Thoracic aorta (tissue), 2 donors: ENCODE data around the gene IFI30. TPM values are rescaled to one million over a fixed set of nuclear protein-coding genes. Genes with fewer than 3 reads are reported as not detected.

Experiments used
- ATAC-seq: fragments of 150-250 bp; one replicate; pipeline ENCODE4 v1.8.0; 2017; ENCODE audit warnings: low read depth; ENCODE audit not compliant: insufficient number of reproducible peaks, low FRiP score
- DNase-seq: peaks from one replicate; pipeline ENCODE4 v3.0.0-alpha.2; 2020; ENCODE audit warnings: low spot score
- H3K27ac ChIP-seq, 2 donors: fragments of 200-600 bp; sonication (generic); 1 replicate in 1 of 2; 2 replicates in 1 of 2; pipeline ENCODE4 v1.5.1; 2016; ENCODE audit warnings: mild to moderate bottlenecking in 2 of 2, moderate library complexity in 2 of 2
- H3K27me3 ChIP-seq: fragments of 200-600 bp; sonication (generic); replicated peaks from 2 replicates; pipeline ENCODE4 v1.6.0; 2016; ENCODE audit warnings: mild to moderate bottlenecking; ENCODE audit not compliant: insufficient read depth
- H3K36me3 ChIP-seq: fragments of 200-600 bp; sonication (generic); one replicate; pipeline ENCODE4 v1.5.1; 2016
- H3K4me1 ChIP-seq, 2 donors: fragments of 200-600 bp; sonication (generic); 1 replicate in 1 of 2; 2 replicates in 1 of 2; pipeline versions ENCODE4 v1.5.1 to v1.6.0; 2016; ENCODE audit warnings: low read depth in 2 of 2, mild to moderate bottlenecking in 1 of 2; ENCODE audit not compliant: control insufficient read depth in 1 of 2
- H3K4me3 ChIP-seq: fragments of 200-600 bp; sonication (generic); 2 replicates; pipeline ENCODE4 v1.5.1; 2016; ENCODE audit warnings: mild to moderate bottlenecking
- H3K9me3 ChIP-seq: fragments of 200-600 bp; sonication (generic); 2 replicates; pipeline ENCODE4 v1.5.1; 2016
- total RNA-seq, 2 donors: library from RNA; depleted of rRNA; stranded (reverse); fragments of >200 nt; gene quantifications; one replicate each; pipeline versions ENCODE4 v1.1.0 to v1.2.3, GENCODE V29; 2016
- TF ChIP-seq, protein P1 (sequence below): fragments of 200-600 bp; sonication (generic); IDR thresholded peaks from one replicate; pipeline ENCODE4 v1.5.1; 2019; ENCODE audit warnings: antibody characterized with exemption

IFI30 gene
- total RNA-seq, 2 donors from 2014 or later, result 59.4 to 72.3 TPM

- no peak for DNase-seq
- no peak for ATAC-seq
- H3K27me3 ChIP-seq, result no peaks in the 10 kb centered on the region
- no peaks in the 10 kb centered on the region for H3K36me3 ChIP-seq
- H3K27ac ChIP-seq, result no peak overlapping the region
- TF ChIP-seq, protein P1, sequence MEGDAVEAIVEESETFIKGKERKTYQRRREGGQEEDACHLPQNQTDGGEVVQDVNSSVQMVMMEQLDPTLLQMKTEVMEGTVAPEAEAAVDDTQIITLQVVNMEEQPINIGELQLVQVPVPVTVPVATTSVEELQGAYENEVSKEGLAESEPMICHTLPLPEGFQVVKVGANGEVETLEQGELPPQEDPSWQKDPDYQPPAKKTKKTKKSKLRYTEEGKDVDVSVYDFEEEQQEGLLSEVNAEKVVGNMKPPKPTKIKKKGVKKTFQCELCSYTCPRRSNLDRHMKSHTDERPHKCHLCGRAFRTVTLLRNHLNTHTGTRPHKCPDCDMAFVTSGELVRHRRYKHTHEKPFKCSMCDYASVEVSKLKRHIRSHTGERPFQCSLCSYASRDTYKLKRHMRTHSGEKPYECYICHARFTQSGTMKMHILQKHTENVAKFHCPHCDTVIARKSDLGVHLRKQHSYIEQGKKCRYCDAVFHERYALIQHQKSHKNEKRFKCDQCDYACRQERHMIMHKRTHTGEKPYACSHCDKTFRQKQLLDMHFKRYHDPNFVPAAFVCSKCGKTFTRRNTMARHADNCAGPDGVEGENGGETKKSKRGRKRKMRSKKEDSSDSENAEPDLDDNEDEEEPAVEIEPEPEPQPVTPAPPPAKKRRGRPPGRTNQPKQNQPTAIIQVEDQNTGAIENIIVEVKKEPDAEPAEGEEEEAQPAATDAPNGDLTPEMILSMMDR, result no peak
- no peak overlapping the region for H3K4me3 ChIP-seq
- peaks cover 6 to 12% of the 10 kb centered on the region in 2 donors for H3K4me1 ChIP-seq
- no peaks in the 10 kb centered on the region for H3K9me3 ChIP-seq
These were observed 3.0 kb downstream of the IFI30 start for GRCh38 chr19:18176367-18177310.

DNA sequence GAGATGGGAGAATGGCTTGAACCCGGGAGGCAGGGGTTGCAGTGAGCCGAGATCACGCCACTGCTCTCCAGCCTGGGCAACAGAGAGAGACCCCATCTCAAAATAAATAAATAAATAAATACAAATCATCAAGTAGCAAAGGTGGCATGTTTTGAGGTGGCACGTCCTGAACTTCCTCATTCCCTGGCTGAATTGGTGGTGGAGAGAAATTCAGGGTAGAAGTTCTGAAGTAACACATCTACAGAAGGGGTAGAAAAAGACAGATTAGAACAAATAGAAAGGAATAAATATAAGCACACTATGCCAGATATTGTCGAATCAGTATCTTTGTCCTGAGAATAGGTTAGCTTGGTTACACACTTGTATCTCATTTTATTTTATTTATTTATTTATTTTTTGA, 6.3 kb downstream of the IFI30 start:
- TF ChIP-seq, protein P1, result no peak
- ATAC-seq (no peak), DNase-seq (no peak)
- Histone ChIP-seq H3K4me1 (no peaks in the 10 kb centered on the region), H3K4me3 (no peak overlapping the region), H3K9me3 (no peaks in the 10 kb centered on the region), H3K27ac (no peak overlapping the region), H3K36me3 (no peaks in the 10 kb centered on the region), H3K27me3 (no peaks in the 10 kb centered on the region)

DNA sequence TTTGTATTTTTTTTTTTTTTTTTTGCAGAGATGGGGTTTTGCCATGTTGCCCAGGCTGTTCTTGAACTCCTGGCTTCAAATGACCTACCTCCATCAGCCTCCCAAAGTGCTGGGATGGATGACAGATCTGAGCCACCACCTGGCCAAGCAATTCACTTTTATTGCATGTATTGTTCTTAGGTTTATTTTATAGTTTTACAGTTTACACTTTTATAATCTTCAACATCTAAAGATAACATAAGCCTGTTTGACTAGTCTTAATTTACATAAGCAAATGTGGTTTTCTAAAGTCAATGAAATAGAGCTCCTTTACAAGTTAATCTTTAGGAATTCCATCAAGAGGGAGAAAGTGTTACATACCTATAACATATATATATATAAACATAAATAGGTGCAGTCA, 9.9 kb downstream of the IFI30 start:
- Histone ChIP-seq H3K36me3 (no peaks in the 10 kb centered on the region), H3K27me3 (no peaks in the 10 kb centered on the region), H3K4me1 (no peaks in the 10 kb centered on the region), H3K9me3 (no peaks in the 10 kb centered on the region), H3K27ac (no peak overlapping the region), H3K4me3 (no peak overlapping the region)
- no peak for DNase-seq
- ATAC-seq, result no peak
- TF ChIP-seq, protein P1, result no peak

GRCh38 chr19:18185538-18185937, 11.9 kb downstream of the IFI30 start:
- DNase-seq, result no peak
- Histone ChIP-seq H3K4me3 (no peak overlapping the region), H3K27ac (no peak overlapping the region), H3K27me3 (no peaks in the 10 kb centered on the region), H3K4me1 (no peaks in the 10 kb centered on the region), H3K36me3 (no peaks in the 10 kb centered on the region), H3K9me3 (no peaks in the 10 kb centered on the region)
- TF ChIP-seq, protein P1, result no peak
- ATAC-seq, result no peak

DNA sequence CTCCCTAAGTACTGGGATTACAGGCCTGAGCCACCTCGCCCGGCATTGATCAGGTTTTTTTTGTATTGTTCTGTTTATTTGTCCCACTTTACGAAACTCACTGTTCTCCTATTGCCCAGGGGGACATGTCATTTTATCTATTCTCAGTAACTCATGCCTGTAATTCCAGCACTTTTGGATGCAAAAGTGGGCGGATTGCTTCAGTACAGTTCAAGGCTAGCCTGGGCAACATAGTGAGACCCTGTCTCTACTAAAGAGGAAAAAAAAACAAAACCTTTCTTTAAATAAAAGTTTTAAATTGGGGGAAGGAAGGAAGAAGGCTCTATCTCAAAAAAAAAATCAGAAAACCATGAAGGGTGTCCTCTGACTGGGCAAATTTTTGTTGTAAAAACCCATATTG, 16.7 kb downstream of the IFI30 start:
- Histone ChIP-seq H3K27me3 (no peaks in the 10 kb centered on the region), H3K4me1 (peaks cover 8 to 13% of the 10 kb centered on the region in 2 donors), H3K27ac (no peak overlapping the region), H3K36me3 (no peaks in the 10 kb centered on the region), H3K4me3 (no peak overlapping the region), H3K9me3 (no peaks in the 10 kb centered on the region)
- DNase-seq, result no peak
- no peak for ATAC-seq
- TF ChIP-seq, protein P1, result no peak
